Neural cell (in vitro differentiated cells): Measurements from ENCODE around the gene WDR38. TPM values are rescaled to one million over a fixed set of nuclear protein-coding genes. Genes with fewer than 3 reads are reported as not detected.

ENCODE experiments used
- H2AFZ ChIP-seq: fragments of 200-600, 300-800 bp; sonication (generic), shearing (Covaris generic); 2 replicates; pipeline ENCODE4 v1.6.0; 2014; ENCODE audit warnings: low read depth, mild to moderate bottlenecking, antibody characterized with exemption, low read length, moderate library complexity
- H3F3A ChIP-seq: fragments of 200-600 bp; shearing (Covaris generic); 2 replicates; pipeline ENCODE4 v1.6.1; 2016; ENCODE audit warnings: mild to moderate bottlenecking, moderate library complexity, mixed read lengths, antibody characterized with exemption, low read length; ENCODE audit not compliant: insufficient read depth, poor library complexity, severe bottlenecking
- H3K27ac ChIP-seq: fragments of 200-600, 300-800 bp; sonication (generic), shearing (Covaris generic); 2 replicates; pipeline ENCODE4 v1.5.1; 2014; ENCODE audit warnings: mild to moderate bottlenecking, low read length, moderate library complexity
- H3K27me3 ChIP-seq: fragments of 300-800, 200-600 bp; sonication (generic), shearing (Covaris generic); 2 replicates; pipeline ENCODE4 v1.6.0; 2014; ENCODE audit warnings: mild to moderate bottlenecking, low read depth, low read length, moderate library complexity; ENCODE audit not compliant: insufficient read depth
- H3K36me3 ChIP-seq: fragments of 300-800, 200-600 bp; sonication (generic), shearing (Covaris generic); 2 replicates; pipeline ENCODE4 v1.5.1; 2014; ENCODE audit warnings: mild to moderate bottlenecking, antibody characterized with exemption, low read length, moderate library complexity; ENCODE audit not compliant: insufficient read depth
- H3K4me2 ChIP-seq: fragments of 300-800, 200-600 bp; sonication (generic), shearing (Covaris generic); 2 replicates; pipeline ENCODE4 v1.6.0; 2014; ENCODE audit warnings: mild to moderate bottlenecking, low read length
- H3K4me3 ChIP-seq: fragments of 300-800, 200-600 bp; sonication (generic), shearing (Covaris generic); 2 replicates; pipeline ENCODE4 v1.5.1; 2014; ENCODE audit warnings: mild to moderate bottlenecking, low read length, moderate library complexity
- H3K79me2 ChIP-seq: fragments of 200-600 bp; shearing (Covaris generic); replicated peaks from 2 replicates; pipeline ENCODE4 v1.6.0; 2014; ENCODE audit warnings: mild to moderate bottlenecking, low read length, moderate library complexity; ENCODE audit not compliant: insufficient read depth
- H3K9ac ChIP-seq: fragments of 300-800, 200-600 bp; sonication (generic), shearing (Covaris generic); 2 replicates; pipeline ENCODE4 v1.6.1; 2016; ENCODE audit warnings: mild to moderate bottlenecking, low read length, mixed read lengths
- H3K9me2 ChIP-seq: fragments of 200-600 bp; shearing (Covaris generic); 2 replicates; pipeline ENCODE4 v1.6.1; 2016; ENCODE audit warnings: mild to moderate bottlenecking, low read length, mixed read lengths; ENCODE audit not compliant: insufficient read depth
- H3K9me3 ChIP-seq: fragments of 200-600, 300-800 bp; sonication (generic), shearing (Covaris generic); 2 replicates; pipeline ENCODE4 v1.6.1; 2016; ENCODE audit warnings: mild to moderate bottlenecking, mixed run types, low read length, moderate library complexity, mixed read lengths
- H4K20me1 ChIP-seq: fragments of 200-600 bp; shearing (Covaris generic); 2 replicates; pipeline ENCODE4 v1.6.1; 2016; ENCODE audit warnings: mild to moderate bottlenecking, mixed run types; ENCODE audit not compliant: insufficient read depth
- CTCF ChIP-seq: fragments of 450-650 bp; IDR thresholded peaks from 2 replicates; pipeline ENCODE4 v1.5.1; 2014; ENCODE audit warnings: antibody characterized with exemption, mild to moderate bottlenecking, moderate library complexity; ENCODE audit not compliant: poor library complexity, severe bottlenecking
- EP300 ChIP-seq: fragments of 450-650 bp; conservative IDR thresholded peaks from 2 replicates; pipeline ENCODE4 v1.6.1; 2014; ENCODE audit warnings: antibody characterized with exemption, mild to moderate bottlenecking, moderate library complexity; ENCODE audit not compliant: poor library complexity, severe bottlenecking
- EZH2 ChIP-seq: fragments of 200-600, 300-800 bp; shearing (Covaris generic), sonication (generic); IDR thresholded peaks from 2 replicates; pipeline ENCODE4 v1.6.1; 2014; ENCODE audit warnings: antibody characterized with exemption, low read length, borderline replicate concordance, mild to moderate bottlenecking; ENCODE audit not compliant: insufficient read depth, poor library complexity, severe bottlenecking
- MXI1 ChIP-seq: fragments of 450-650 bp; conservative IDR thresholded peaks from 2 replicates; pipeline ENCODE4 v1.6.1; 2014; ENCODE audit warnings: antibody characterized with exemption, mild to moderate bottlenecking; ENCODE audit not compliant: poor library complexity, severe bottlenecking
- POLR2AphosphoS5 ChIP-seq: IDR thresholded peaks from 2 replicates; pipeline ENCODE4 v1.6.1; 2012
- RAD21 ChIP-seq: fragments of 450-650 bp; conservative IDR thresholded peaks from 2 replicates; pipeline ENCODE4 v1.6.1; 2014; ENCODE audit warnings: antibody characterized with exemption, mild to moderate bottlenecking, moderate library complexity
- REST ChIP-seq: IDR thresholded peaks from 2 replicates; pipeline ENCODE4 v1.6.1; 2012; ENCODE audit warnings: borderline replicate concordance
- SMC3 ChIP-seq: fragments of 450-650 bp; conservative IDR thresholded peaks from 2 replicates; pipeline ENCODE4 v1.6.1; 2014; ENCODE audit warnings: antibody characterized with exemption, mild to moderate bottlenecking, moderate library complexity; ENCODE audit not compliant: poor library complexity
- TAF1 ChIP-seq: IDR thresholded peaks from 2 replicates; pipeline ENCODE4 v1.6.1; 2012; ENCODE audit warnings: low read depth
- polyA plus RNA-seq: library from polyadenylated mRNA; depleted of rRNA; stranded (reverse); fragments of >200 nt; gene quantifications from 2 replicates; pipeline ENCODE4 v1.2.3, GENCODE V29; 2014

Gene WDR38
- polyA plus RNA-seq, 1 donor from 2014 or later = not detected

- Histone ChIP-seq H4K20me1 (no peaks in the 10 kb centered on the region), H3K9me3 (no peaks in the 10 kb centered on the region), H3K9me2 (no peaks in the 10 kb centered on the region), H2AFZ (no peak overlapping the region), H3K4me2 (no peak overlapping the region), H3K4me3 (no peak overlapping the region), H3K27ac (no peak overlapping the region), H3K36me3 (no peaks in the 10 kb centered on the region), H3K9ac (no peak overlapping the region), H3K27me3 (no peaks in the 10 kb centered on the region), H3K79me2 (no peaks in the 10 kb centered on the region), H3F3A (no peaks in the 10 kb centered on the region)
- TF ChIP-seq EP300 (no peak), REST (no peak), TAF1 (no peak), CTCF (no peak), RAD21 (no peak), EZH2 (no peak), POLR2AphosphoS5 (no peak), MXI1 (no peak), SMC3 (no peak)
These were observed 12.0 kb upstream of the WDR38 start for GRCh38 chr9:124841075-124841821.

- no peak overlapping the region for H3K9ac ChIP-seq
- no peaks in the 10 kb centered on the region for H3K9me3 ChIP-seq
- TF ChIP-seq CTCF = no peak
- no peak for TF ChIP-seq MXI1
- no peak for TF ChIP-seq RAD21
- no peak for TF ChIP-seq REST
- no peak for TF ChIP-seq POLR2AphosphoS5
- no peak for TF ChIP-seq TAF1
- no peaks in the 10 kb centered on the region for H3K79me2 ChIP-seq
- no peaks in the 10 kb centered on the region for H3K9me2 ChIP-seq
- H3F3A ChIP-seq = no peaks in the 10 kb centered on the region
- H3K4me3 ChIP-seq = no peak overlapping the region
- no peaks in the 10 kb centered on the region for H3K36me3 ChIP-seq
- no peaks in the 10 kb centered on the region for H4K20me1 ChIP-seq
- no peak overlapping the region for H2AFZ ChIP-seq
- no peaks in the 10 kb centered on the region for H3K27me3 ChIP-seq
- H3K27ac ChIP-seq = no peak overlapping the region
- H3K4me2 ChIP-seq = no peak overlapping the region
These were observed 9.7 kb upstream of the WDR38 start for GRCh38 chr9:124843456-124844034.
